ENCODE results near the gene AKAP13. TPM values are rescaled to one million over a fixed set of nuclear protein-coding genes. Genes with fewer than 3 reads are reported as not detected.

Gene AKAP13
- total and polyA plus RNA-seq, 2 donors (not counting 1 experiment from before 2014, with no cell fraction given) = 73.8 to 358 TPM

GRCh38 chr15:85742186-85742821 lies 361.9 kb downstream of the AKAP13 start:
- 85% methylated on average over 7 of the region's 8 CpGs for WGBS (ENCODE audit: insufficient coverage)
- Histone ChIP-seq H3K9me3 (ENCODE audit: control extremely low read depth in 1 of 3, control insufficient read depth in 2 of 3, insufficient read depth in 1 of 3, low read length in 2 of 3) (no peaks in the 10 kb centered on the region), H3K4me1 (ENCODE audit: control insufficient read depth in 2 of 2, insufficient read depth in 2 of 2, low read length in 2 of 2) (no peaks in the 10 kb centered on the region), H3K9ac (ENCODE audit: low read length) (no peak overlapping the region), H3K27me3 (replicated peaks in 1 of 4; ENCODE audit: control extremely low read depth in 1 of 4, control insufficient read depth in 3 of 4, insufficient read depth in 4 of 4, low read length in 3 of 4) (no peaks in the 10 kb centered on the region), H3K79me2 (ENCODE audit: control insufficient read depth, insufficient read depth, low read length) (no peaks in the 10 kb centered on the region), H3K36me3 (replicated peaks in 1 of 2; ENCODE audit: control extremely low read depth in 1 of 2, control insufficient read depth in 1 of 2, extremely low read depth in 1 of 2, insufficient read depth in 2 of 2, low read length in 1 of 2) (peaks cover 0 to 87% of the 10 kb centered on the region in 2 experiments), H4K20me1 (ENCODE audit: control insufficient read depth, insufficient read depth, low read length, poor library complexity, severe bottlenecking) (peaks cover 38% of the 10 kb centered on the region), H3K27ac (ENCODE audit: low read length in 2 of 2) (no peak overlapping the region), H3K4me3 (ENCODE audit: control extremely low read depth in 1 of 5, extremely low read depth in 1 of 5, insufficient read depth in 1 of 5, low read depth in 2 of 5, low read length in 4 of 5) (no peak overlapping the region), H3K4me2 (replicated peaks; ENCODE audit: low read depth, low read length, poor library complexity, severe bottlenecking) (no peak overlapping the region), H2AFZ (ENCODE audit: insufficient read depth, low read depth, low read length, poor library complexity, severe bottlenecking) (no peak overlapping the region)
- CTCF ChIA-PET = interaction anchor here (2.1 to 4.3 kb wide), 3 partner anchors 9 to 98 kb away, joined by 4 to 31 read pairs (median 6); no protein-coding TSS in a partner anchor
- Mint-ChIP-seq H3K4me3 (no peak overlapping the region), H3K27ac (no peak overlapping the region), H3K27me3 (no peaks in the 10 kb centered on the region), H3K4me1 (no peaks in the 10 kb centered on the region), H3K9me3 (ENCODE audit: insufficient read depth) (no peaks in the 10 kb centered on the region)
- POLR2A ChIA-PET = no interaction called here
- TF ChIP-seq CTCF (IDR thresholded peaks at IDR 0.05) = no peak
- TF ChIP-seq EZH2 (IDR thresholded peaks at IDR 0.05; ENCODE audit: borderline replicate concordance, insufficient read depth, low read depth, low read length, poor library complexity, severe bottlenecking) = no peak
- DNase-seq (no peak), ATAC-seq (ENCODE audit: low read depth) (no peak)
- intact Hi-C loops (cut with micrococcal nuclease) = no loop called here

GRCh38 chr15:85743392-85744055 lies 363.1 kb downstream of the AKAP13 start:
- DNase-seq = no peak
- Mint-ChIP-seq H3K27ac (no peak overlapping the region), H3K4me3 (no peak overlapping the region), H3K9me3 (ENCODE audit: insufficient read depth) (no peaks in the 10 kb centered on the region), H3K27me3 (no peaks in the 10 kb centered on the region), H3K4me1 (no peaks in the 10 kb centered on the region)
- ChIA-PET POLR2A (no interaction called here), CTCF (interaction anchor here (0.5 to 4.3 kb wide), 4 partner anchors 10 to 144 kb away, joined by 3 to 31 read pairs (median 4); no protein-coding TSS in a partner anchor)
- no peak overlapping the region for H3K4me3 ChIP-seq (ENCODE audit: control extremely low read depth in 1 of 5, extremely low read depth in 1 of 5, insufficient read depth in 1 of 5, low read depth in 2 of 5, low read length in 4 of 5)
- H2AFZ ChIP-seq (ENCODE audit: insufficient read depth, low read depth, low read length, poor library complexity, severe bottlenecking) = no peak overlapping the region
- ATAC-seq (ENCODE audit: low read depth) = no peak
- peaks cover 48% of the 10 kb centered on the region for H4K20me1 ChIP-seq (ENCODE audit: control insufficient read depth, insufficient read depth, low read length, poor library complexity, severe bottlenecking)
- no peak overlapping the region for H3K4me2 ChIP-seq (replicated peaks; ENCODE audit: low read depth, low read length, poor library complexity, severe bottlenecking)
- TF ChIP-seq CTCF (IDR thresholded peaks at IDR 0.05) = no peak
- no peak for TF ChIP-seq EZH2 (IDR thresholded peaks at IDR 0.05; ENCODE audit: borderline replicate concordance, insufficient read depth, low read depth, low read length, poor library complexity, severe bottlenecking)
- intact Hi-C loops (cut with micrococcal nuclease) = no loop called here
- H3K9me3 ChIP-seq (ENCODE audit: control extremely low read depth in 1 of 3, control insufficient read depth in 2 of 3, insufficient read depth in 1 of 3, low read length in 2 of 3) = no peaks in the 10 kb centered on the region
- H3K4me1 ChIP-seq (ENCODE audit: control insufficient read depth in 2 of 2, insufficient read depth in 2 of 2, low read length in 2 of 2) = no peaks in the 10 kb centered on the region
- H3K9ac ChIP-seq (ENCODE audit: low read length) = no peak overlapping the region
- H3K79me2 ChIP-seq (ENCODE audit: control insufficient read depth, insufficient read depth, low read length) = no peaks in the 10 kb centered on the region
- H3K36me3 ChIP-seq (replicated peaks in 1 of 2; ENCODE audit: control extremely low read depth in 1 of 2, control insufficient read depth in 1 of 2, extremely low read depth in 1 of 2, insufficient read depth in 2 of 2, low read length in 1 of 2) = peaks cover 0 to 88% of the 10 kb centered on the region in 2 experiments
- WGBS (ENCODE audit: insufficient coverage) = 92% methylated on average over 12 of the region's 14 CpGs
- H3K27ac ChIP-seq (ENCODE audit: low read length in 2 of 2) = no peak overlapping the region
- no peaks in the 10 kb centered on the region for H3K27me3 ChIP-seq (replicated peaks in 1 of 4; ENCODE audit: control extremely low read depth in 1 of 4, control insufficient read depth in 3 of 4, insufficient read depth in 4 of 4, low read length in 3 of 4)

Data from B cell (primary cell).